Testis (tissue), 3 donors: ENCODE results near the gene SLC37A2. TPM values are rescaled to one million over a fixed set of nuclear protein-coding genes. Genes with fewer than 3 reads are reported as not detected.

Experiments used
- DNase-seq: peaks from one replicate; pipeline ENCODE4 v3.0.0-alpha.2; 2019
- H3K27ac ChIP-seq, 2 donors: fragments of 200-600 bp; sonication (generic); one replicate each; pipeline ENCODE4 v1.5.1; 2019
- H3K27me3 ChIP-seq: fragments of 200-600 bp; sonication (generic); one replicate; pipeline ENCODE4 v1.5.1; 2019
- H3K36me3 ChIP-seq: fragments of 200-600 bp; sonication (generic); one replicate; pipeline ENCODE4 v1.5.1; 2017; ENCODE audit warnings: low read depth; ENCODE audit errors: missing control alignments
- H3K4me1 ChIP-seq: fragments of 200-600 bp; sonication (generic); one replicate; pipeline ENCODE4 v1.5.1; 2019
- H3K4me3 ChIP-seq, 2 donors: fragments of 200-600 bp; sonication (generic); one replicate each; pipeline ENCODE4 v1.5.1; 2017 to 2019
- H3K9me3 ChIP-seq: fragments of 200-600 bp; sonication (generic); one replicate; pipeline ENCODE4 v1.5.1; 2017
- POLR2A ChIP-seq: fragments of 450-650 bp; IDR thresholded peaks from one replicate; pipeline ENCODE4 v1.6.1; 2017; ENCODE audit warnings: antibody characterized with exemption, mild to moderate bottlenecking, moderate library complexity
- WGBS, 2 donors: methylation state at CpG; one replicate each; pipeline ENCODE4 v1.1.5; 2018; 5-methylcytosine and 5-hydroxymethylcytosine counted together
- intact Hi-C: fragments of 100-400 bp; cut with DNase I; formaldehyde crosslinking; loops from one replicate; pipeline ENCODE4 v1.15.1; 2023; ENCODE audit warnings: low total_unique reads
- polyA plus RNA-seq: library from polyadenylated mRNA; stranded (reverse); fragments of 350-450 nt; fragmentation: Illumina TruSeq; extraction: RNeasy Lipid Tissue Mini Kit (QIAGEN cat#74804); gene quantifications from one replicate; pipeline ENCODE4 v1.2.3, GENCODE V29; 2014; ENCODE audit warnings: low read depth, low replicate concordance; ENCODE audit not compliant: insufficient read depth
- total RNA-seq, 2 donors: library from RNA; depleted of rRNA; stranded (reverse); fragments of >200 nt; gene quantifications; one replicate each; pipeline ENCODE4 v1.2.3, GENCODE V29; 2016
- TF ChIP-seq, protein P1 (sequence below), 3 experiments: fragments of 450-650 bp in 2 of 3; fragments of 200-600 bp in 1 of 3; sonication (generic) in 1 of 3; IDR thresholded peaks; one replicate each; pipeline ENCODE4 v1.5.1; 2016 to 2019; ENCODE audit warnings: antibody characterized with exemption in 3 of 3, mild to moderate bottlenecking in 2 of 3, moderate library complexity in 1 of 3

SLC37A2 gene
- total and polyA plus RNA-seq, 3 donors from 2014 or later, result 3.0 to 7.6 (median 6.2) TPM

DNA sequence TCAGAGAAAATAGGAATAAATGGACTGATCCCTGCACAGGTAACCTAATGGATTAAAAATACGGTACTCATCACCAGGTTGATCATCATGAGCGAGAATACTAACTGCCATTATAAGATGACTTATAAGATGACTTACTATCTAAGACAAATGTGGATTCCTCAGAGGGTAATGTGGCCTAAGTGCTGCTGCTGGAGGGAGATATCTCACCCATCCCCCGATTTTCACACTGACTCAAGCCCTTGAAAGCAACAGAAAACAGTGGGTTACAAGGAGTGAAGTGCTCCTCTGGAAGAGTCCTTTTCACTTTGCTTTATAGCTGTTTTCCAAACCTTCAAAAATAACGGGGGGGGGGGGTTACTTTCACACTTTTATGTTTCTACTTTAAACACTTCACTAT is 47.4 kb downstream of the SLC37A2 start:
- TF ChIP-seq POLR2A, result no peak
- TF ChIP-seq, protein P1, sequence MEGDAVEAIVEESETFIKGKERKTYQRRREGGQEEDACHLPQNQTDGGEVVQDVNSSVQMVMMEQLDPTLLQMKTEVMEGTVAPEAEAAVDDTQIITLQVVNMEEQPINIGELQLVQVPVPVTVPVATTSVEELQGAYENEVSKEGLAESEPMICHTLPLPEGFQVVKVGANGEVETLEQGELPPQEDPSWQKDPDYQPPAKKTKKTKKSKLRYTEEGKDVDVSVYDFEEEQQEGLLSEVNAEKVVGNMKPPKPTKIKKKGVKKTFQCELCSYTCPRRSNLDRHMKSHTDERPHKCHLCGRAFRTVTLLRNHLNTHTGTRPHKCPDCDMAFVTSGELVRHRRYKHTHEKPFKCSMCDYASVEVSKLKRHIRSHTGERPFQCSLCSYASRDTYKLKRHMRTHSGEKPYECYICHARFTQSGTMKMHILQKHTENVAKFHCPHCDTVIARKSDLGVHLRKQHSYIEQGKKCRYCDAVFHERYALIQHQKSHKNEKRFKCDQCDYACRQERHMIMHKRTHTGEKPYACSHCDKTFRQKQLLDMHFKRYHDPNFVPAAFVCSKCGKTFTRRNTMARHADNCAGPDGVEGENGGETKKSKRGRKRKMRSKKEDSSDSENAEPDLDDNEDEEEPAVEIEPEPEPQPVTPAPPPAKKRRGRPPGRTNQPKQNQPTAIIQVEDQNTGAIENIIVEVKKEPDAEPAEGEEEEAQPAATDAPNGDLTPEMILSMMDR (IDR thresholded peaks at IDR 0.05), result no peak
- Histone ChIP-seq H3K4me3 (peak overlapping the region in 1 of 2 donors; percentile 69), H3K4me1 (no peaks in the 10 kb centered on the region), H3K9me3 (no peaks in the 10 kb centered on the region), H3K27ac (peak overlapping the region in 1 of 2 donors; percentile 81), H3K36me3 (no peaks in the 10 kb centered on the region), H3K27me3 (no peaks in the 10 kb centered on the region)
- no peak for DNase-seq
- intact Hi-C loops, result no loop called here
- 29 to 42% methylated on average over 4 of the region's 4 CpGs for WGBS, 2 donors

GRCh38 chr11:125111001-125111342 is 47.9 kb downstream of the SLC37A2 start:
- TF ChIP-seq, protein P1 (IDR thresholded peaks at IDR 0.05), result no peak
- no peak for TF ChIP-seq POLR2A
- Histone ChIP-seq H3K27ac (peak overlapping the region; percentile 48 to 81), H3K4me3 (peak overlapping the region; percentile 69 to 83), H3K4me1 (no peaks in the 10 kb centered on the region), H3K36me3 (no peaks in the 10 kb centered on the region), H3K27me3 (no peaks in the 10 kb centered on the region), H3K9me3 (no peaks in the 10 kb centered on the region)
- intact Hi-C loops, result no loop called here
- 0% methylated on average over 9 of the region's 9 CpGs for WGBS, 2 donors
- peak; percentile 19 for DNase-seq

DNA sequence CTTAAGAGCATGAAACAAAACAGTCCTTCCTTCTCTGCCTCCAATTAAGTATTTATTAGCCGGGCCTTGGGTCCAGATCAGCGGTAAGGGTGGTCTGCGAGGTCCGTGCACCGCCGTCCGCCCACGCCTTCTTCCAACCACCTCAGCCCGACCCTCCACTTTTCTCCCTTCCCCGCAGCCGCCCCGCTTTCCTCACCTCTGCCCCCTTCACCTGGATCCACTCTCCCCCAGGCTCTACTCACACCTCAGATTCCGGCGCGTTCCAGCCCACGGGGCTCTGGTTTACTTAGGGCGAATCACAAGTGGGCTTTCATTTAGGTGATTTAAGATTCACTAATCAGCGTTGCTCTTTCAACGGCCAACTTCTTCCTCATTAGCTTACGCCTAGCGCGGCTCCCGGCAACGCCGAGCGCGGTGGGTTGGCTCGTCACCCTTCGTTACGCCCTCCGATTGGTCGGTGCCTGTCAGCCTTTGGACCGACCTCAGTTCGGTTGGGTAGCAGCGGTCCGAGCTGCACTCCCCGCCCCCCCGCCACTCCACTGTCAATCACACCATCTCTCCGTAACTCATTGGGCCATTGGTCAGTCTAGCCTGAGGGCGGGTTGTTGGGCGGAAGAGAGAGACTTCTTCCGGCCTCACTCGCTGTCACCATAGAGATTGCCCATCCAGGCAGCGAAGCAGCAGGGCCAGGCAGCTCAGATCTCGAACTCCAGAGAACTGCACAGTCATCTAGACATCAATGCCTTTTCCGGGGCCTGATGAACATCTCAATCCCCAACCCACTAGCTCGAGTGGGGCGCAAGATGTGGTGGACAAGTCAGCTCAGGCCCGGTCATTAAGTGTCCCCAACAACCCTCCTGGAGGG is 48.5 kb downstream of the SLC37A2 start, which contains the start of gene TMEM218:
TMEM218 (minus strand) TSS at position 284 of the 865 bp plus-strand sequence. CDS start 9,385 bp downstream, outside the sequence.
- H3K27ac ChIP-seq, result peak within 1 kb of the TSS; percentile 48 to 81
- peak; percentile 100 for DNase-seq
- WGBS, 2 donors, result 4 to 6% methylated on average over 28 to 49 of the region's 49 CpGs
- intact Hi-C loops, result no loop called here
- no peaks in the 10 kb centered on the region for H3K36me3 ChIP-seq
- H3K9me3 ChIP-seq, result no peaks in the 10 kb centered on the region
- TF ChIP-seq POLR2A, result no peak
- TF ChIP-seq, protein P1 (IDR thresholded peaks at IDR 0.05), result no peak
- H3K4me1 ChIP-seq, result no peaks in the 10 kb centered on the region
- H3K4me3 ChIP-seq, result peak within 1 kb of the TSS; percentile 69 to 83
- H3K27me3 ChIP-seq, result no peaks in the 10 kb centered on the region

GRCh38 chr11:125112208-125112604 is 49.1 kb downstream of the SLC37A2 start:
- Histone ChIP-seq H3K9me3 (no peaks in the 10 kb centered on the region), H3K4me3 (peak overlapping the region; percentile 43 to 83), H3K4me1 (no peaks in the 10 kb centered on the region), H3K27ac (peak overlapping the region; percentile 45 to 47), H3K27me3 (no peaks in the 10 kb centered on the region), H3K36me3 (no peaks in the 10 kb centered on the region)
- WGBS, 2 donors, result 59 to 70% methylated on average over 9 of the region's 9 CpGs
- intact Hi-C loops, result no loop called here
- TF ChIP-seq, protein P1 (IDR thresholded peaks at IDR 0.05), result no peak
- no peak for TF ChIP-seq POLR2A
- DNase-seq, result no peak
